Activated CD8-positive, alpha-beta memory T cell treated with anti-CD3 and anti-CD28 coated beads, Interleukin-2, amount 50 U/mL, for 4 hours (primary cell): ENCODE results near the gene NMU.
"Not testable (repeated sequence)": the region's sequence is repeated elsewhere in the genome, so short reads cannot be mapped to it uniquely, and the experiment has no call there.

Source experiments
- DNase-seq: peaks from one replicate; pipeline ENCODE4 v3.0.0-alpha.2; 2020

The NMU gene, protein sequence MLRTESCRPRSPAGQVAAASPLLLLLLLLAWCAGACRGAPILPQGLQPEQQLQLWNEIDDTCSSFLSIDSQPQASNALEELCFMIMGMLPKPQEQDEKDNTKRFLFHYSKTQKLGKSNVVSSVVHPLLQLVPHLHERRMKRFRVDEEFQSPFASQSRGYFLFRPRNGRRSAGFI

DNA sequence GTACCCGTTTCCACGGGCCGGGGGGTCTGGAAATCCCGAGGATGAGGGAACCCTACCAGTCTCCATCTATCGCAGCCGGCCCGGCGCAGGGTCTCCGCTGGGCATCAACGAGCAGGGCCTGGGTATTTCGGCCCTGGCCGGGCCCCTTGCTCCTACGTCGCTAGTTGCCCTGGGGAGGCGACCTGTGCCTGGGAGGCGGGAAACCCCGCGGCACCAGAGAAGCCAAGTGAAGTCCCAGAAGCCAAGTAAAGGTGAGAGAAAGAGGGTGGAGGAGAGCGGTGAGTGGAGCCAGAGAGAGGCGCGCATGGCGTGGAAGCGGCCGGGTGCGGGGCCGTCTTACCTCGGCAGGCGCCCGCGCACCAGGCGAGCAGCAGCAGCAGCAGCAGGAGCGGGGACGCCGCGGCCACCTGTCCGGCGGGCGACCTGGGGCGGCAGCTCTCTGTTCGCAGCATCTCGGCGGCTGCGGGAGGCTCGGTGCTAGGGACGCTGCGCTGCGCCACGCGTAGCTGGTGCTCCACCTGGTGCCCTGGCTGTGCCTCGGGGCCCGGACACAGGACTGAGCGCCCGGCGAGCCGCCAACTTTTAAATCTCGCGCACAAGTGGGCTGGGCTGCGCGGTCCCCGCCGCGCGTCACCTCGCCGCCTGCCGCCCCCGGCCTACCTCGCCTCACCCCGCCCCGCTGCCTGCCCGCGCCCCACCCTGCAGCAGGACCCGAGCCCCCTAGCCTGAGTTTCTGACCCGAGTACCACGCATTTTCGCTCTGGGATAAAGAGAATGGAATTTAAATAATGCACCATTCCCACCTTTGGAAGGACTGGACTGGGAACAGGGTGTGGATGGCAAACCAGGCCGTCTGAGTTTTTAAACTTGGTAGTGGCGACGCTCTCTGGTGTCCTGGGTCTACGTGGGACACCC, at the start of gene NMU:
Gene NMU (minus strand): TSS at position 558 of the 915 bp plus-strand sequence. CDS start 106 bp downstream, at position 452.
- DNase-seq: peak; percentile 16

- DNase-seq: no peak
Observed at GRCh38 chr4:55684276-55684675, 48.2 kb upstream of the NMU start.

DNA sequence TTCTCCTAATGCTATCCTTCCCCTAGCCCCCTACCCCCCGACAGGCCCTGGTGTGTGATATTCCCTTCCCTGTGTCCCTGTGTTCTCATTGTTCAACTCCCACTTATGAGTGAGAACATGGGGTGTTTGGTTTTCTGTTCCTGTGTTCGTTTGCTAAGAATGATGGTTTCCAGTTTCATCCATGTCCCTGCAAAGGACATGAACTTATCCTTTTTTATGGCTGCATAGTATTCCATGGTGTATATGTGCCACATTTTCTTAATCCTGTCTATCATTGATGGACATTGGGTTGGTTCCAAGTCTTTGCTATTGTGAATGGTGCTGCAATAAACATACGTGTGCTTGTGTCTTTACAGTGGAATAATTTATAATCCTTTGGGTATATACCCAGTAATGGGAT, 46.7 kb upstream of the NMU start:
- DNase-seq: not testable (repeated sequence)

DNA sequence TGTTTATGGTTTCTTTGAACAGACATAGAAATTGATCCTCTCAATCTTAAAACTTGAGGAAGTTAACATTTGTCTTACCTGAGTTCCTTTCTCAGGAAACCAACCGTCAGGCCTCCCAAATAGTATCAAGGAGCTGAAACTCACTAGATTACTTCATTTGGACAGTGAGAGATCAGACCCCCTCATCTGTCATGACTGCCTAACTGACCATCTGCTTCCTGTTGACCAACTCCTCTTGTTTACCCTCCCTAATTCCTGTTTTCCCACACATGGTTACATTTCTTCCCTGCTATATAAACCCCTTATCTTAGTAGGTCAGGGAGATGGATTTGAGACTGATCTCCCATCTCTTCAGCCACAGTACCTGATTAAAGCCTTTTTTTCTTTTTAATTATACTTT, 46.2 kb upstream of the NMU start:
- DNase-seq: no peak

DNA sequence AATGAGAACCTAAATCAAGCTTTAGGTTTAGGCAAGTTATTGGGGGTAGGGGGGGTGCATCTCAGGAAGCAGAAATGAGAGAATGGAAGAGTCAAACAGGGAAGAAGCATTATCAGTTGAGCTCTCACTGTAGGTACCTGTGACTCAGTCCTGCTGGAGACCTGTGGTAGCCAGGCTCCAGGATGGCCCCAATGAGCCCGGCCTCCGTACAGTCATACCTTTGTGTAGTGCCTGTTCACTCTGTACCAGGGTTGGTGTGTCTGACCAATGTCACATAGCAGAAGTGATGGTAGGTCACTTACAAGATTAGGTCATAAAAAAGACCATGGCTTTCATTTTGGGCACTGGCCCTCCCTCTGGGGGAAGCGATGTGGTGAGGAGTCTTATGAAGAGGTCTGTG, 45.3 kb upstream of the NMU start:
- no peak for DNase-seq

DNA sequence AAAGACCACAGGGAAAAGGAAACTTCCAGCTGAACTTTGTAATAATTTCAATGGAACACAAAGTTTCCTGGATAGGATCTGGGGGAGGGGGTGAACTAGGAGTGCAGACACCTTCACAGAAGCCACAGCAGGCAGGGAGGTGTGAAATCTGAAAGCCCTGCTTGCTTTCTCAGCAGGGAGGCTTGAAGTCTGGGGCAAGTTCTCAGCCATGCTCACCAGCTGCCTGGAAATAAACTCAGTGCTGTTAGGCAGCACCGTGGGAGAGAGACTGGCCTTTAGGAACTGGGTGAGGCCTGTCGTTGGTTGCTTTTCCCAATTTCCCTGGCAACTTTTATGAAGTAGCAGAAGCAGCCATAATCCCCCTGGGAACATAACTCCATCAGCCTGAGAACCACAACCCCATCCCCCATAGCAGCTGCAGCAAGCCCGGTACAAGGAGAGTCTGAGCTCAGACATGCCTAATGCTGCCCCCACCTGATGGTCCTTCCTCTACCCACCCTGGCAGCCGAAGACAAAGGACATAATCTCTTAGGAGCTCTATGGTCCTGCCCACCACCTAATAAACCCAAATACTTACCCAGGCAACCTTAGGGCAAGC, 39.2 kb upstream of the NMU start:
- DNase-seq: no peak

GRCh38 chr4:55673424-55673823, 37.3 kb upstream of the NMU start:
- no peak for DNase-seq

DNA sequence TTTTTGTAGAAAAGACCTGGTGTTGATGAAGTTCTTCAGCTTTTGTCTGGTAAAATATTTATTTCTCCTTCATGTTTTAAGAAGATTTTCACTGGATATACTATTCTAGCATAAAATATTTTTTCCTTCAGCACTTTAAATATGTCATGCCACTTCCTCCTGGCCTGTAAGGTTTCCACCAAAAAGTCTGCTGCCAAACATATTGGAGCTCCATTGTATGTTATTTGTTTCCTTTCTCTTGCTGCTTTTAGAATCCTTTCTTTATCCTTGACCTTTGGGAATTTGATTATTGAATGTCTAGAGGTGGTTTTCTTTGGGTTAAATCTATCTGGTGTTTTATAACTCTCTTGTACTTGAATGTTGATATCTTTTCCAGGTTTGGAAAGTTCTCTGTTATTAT, 35.6 kb upstream of the NMU start:
- DNase-seq: no peak

GRCh38 chr4:55670695-55671094, 34.6 kb upstream of the NMU start:
- no peak for DNase-seq

DNA sequence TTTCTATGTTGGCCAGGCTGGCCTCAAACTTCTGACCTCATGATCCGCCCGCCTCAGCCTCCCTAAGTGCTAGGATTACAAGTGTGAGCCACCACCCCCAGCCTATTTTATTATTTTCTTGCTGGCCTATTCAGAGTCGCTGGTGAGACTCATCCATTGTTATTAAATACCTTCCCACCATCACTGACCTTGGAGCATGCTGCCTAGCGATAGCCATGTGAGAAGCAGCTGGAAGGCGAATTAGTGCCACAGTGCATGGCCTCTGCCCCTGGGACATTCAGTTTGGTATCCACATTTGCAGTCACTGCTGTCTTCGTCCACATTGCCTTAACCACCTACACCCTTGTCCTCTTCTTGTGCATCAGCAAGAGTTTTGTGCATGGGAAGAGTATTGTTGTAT, 32.4 kb upstream of the NMU start:
- no peak for DNase-seq

DNA sequence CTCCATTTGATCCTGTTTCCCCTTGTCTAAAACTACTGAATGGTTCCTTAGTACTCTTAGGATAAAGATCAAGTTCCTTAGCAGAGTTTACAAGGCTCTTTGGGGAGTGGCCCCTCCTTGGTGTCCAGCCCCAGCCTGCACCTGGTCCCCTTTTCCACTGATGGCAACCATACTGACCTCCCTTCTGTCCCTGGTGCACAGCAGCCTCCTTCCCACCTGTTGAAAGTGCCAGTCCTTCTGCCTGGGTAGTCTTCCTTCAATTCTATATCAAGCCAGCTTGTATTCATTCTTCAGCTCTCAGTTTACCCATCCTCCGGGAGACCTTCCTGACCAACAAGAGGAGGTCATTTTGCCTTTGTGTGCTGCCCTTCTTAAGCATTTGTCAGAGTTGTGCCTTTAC, 30.4 kb upstream of the NMU start:
- DNase-seq: no peak

- DNase-seq: no peak
Observed at GRCh38 chr4:55663145-55663544, 27.0 kb upstream of the NMU start.

GRCh38 chr4:55661398-55662056, 25.4 kb upstream of the NMU start:
- no peak for DNase-seq

DNA sequence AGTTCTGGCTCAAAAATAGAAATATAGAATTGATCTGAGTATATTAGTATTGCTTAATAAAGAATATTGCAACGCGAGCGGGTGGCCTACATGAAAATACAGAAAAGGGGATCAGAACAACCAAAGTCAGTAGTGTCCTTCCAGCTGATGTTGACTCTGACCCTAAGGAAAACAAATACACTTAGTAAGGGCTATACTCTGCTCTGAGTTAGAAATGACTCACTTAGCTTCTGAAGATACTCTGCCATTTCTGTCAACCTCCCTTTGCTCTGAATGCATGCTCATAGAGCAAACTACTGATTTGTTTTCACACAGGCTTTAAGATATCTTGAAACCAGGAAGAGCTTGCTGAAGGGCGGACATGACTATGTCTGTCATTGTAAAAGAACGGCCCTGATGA, 22.6 kb upstream of the NMU start:
- no peak for DNase-seq

DNA sequence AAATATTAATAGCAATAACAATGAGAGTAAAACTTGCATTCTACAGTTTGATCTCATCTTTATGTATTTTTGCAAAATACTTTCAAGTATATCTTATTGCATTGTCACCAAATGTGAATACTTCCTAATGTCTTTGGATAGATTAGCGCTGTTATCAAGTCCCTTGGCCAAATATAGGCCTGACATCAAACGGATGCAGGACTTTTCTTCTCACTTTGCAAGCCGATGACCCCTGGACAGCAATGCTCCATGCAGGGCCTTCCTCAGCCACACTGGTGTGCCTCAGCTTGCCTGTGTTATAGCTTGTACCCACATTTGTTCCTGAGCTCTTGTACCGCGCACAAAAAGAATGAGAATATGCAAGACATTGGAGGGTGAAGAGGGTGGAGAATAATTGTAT, 18.0 kb upstream of the NMU start:
- no peak for DNase-seq

DNA sequence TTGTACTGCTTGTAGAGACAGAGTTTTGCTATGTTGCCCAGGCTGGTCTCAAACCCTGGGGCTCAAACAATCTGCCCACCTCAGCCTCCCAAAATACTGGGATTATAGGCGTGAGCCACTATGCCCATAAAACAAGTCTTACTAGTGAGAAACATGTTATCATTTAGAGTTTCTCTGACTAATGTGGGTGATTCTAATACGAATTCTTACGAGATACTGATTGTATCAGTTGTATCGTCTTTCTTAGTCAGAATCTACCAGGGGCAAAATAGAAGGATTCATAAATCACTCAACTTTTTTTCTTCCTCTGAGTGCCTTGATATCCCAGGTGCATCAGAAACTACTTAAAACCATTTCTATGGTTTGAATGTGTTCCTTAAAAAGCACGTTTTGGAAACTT, 14.4 kb upstream of the NMU start:
- DNase-seq: no peak

DNA sequence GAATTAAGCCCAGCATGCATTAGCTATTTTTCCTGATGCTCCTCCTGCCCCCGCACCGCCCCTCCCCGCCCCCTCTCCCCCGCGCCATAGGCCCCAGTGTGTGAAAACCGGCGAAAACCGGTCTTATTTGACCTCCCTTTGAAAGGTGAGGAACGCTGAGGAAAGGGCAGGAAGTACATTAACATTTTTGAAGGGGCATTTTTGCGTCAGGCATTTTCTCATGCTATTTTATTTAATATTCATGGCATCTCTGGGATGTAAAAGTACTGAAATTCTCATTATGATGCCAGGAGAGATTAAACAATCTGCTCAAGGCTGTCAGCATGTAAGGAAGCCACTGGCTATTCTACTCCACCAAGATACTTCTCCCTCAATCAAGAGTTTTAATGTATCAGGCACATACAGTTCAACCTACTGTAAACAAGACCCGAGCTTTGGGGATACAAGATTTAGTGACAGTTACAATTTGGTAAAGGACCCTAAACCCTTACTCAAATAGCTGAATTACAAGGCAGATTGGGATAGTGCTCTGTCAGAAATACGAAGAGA, 1.2 kb upstream of the NMU start:
- no peak for DNase-seq

GRCh38 chr4:55636656-55636999, 530 bp upstream of the NMU start:
- no peak for DNase-seq

DNA sequence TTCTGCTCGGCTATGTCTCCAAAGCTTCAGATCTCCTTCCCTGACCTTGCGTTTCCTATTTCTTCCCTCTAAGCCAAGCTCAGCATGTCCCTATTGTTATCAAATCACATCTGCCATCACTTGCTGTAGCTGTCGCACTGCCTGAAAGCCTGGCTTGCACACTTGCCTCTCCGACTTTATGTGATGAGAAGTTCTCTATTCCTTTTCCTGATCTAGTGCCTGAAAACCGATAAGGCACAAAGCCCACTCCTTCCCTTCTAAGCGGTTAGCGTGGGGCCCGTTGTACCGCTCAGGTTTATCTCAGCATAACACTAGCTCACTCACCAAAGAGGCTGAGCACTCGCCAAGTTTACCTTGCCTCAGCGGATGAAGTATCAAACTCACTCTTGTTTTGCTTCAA, 816 bp downstream of the NMU start:
- DNase-seq: no peak

GRCh38 chr4:55634417-55635128, 1.5 kb downstream of the NMU start:
- no peak for DNase-seq

GRCh38 chr4:55633903-55634302, 2.2 kb downstream of the NMU start:
- DNase-seq: no peak

DNA sequence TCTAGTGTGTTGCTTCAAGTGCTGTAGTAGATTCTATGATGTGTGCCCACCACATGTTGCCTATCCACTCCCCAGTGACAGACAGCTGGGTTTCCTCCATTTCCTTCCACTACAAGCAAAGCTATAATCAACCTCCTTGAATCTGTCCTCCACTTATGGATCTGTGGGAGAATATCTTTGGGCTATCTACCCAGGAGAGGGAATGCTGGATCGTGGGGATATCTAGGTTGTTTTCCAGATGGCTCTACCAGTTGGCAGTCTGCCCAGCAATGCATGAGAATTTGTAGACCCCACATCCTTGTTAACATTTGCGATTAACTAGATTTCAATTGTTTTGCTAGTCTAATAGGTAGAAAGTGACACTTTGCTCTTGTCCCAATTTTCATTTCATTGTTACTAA, 10.3 kb downstream of the NMU start:
- DNase-seq: no peak

DNA sequence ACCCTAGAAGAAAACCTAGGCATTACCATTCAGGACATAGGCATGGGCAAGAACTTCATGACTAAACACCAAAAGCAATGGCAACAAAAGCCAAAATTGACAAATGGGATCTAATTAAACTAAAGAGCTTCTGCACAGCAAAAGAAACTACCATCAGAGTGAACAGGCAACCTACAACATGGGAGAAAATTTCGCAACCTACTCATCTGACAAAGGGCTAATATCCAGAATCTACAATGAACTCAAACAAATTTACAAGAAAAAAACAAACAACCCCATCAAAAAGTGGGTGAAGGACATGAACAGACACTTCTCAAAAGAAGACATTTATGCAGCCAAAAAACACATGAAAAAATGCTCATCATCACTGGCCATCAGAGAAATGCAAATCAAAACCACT, 12.0 kb downstream of the NMU start:
- not testable (repeated sequence) for DNase-seq
